GM10248 (cell line): ENCODE measurements around the gene RALGAPA2.

Source experiments
- CTCF ChIA-PET: fragments of 300-600 bp; sonication (Branson Sonifier 250); formaldehyde crosslinking; extraction: SDS; loops from one replicate; lab custom pipeline; 2021; ENCODE audit warnings: antibody characterized with exemption; lab: Yijun Ruan, JAX
- POLR2A ChIA-PET: fragments of 350-650 bp; sonication (Branson Sonifier 250); formaldehyde crosslinking; extraction: SDS; loops from one replicate; lab custom pipeline; 2020; ENCODE audit warnings: antibody characterized with exemption; lab: Yijun Ruan, JAX
- DNase-seq: peaks from one replicate; pipeline ENCODE4 v3.0.0; 2012; ENCODE audit errors: extremely low spot score
- TF ChIP-seq, protein P1 (sequence below): IDR thresholded peaks from 2 replicates; pipeline ENCODE4 v1.5.1; 2012; ENCODE audit warnings: mild to moderate bottlenecking, low read depth; ENCODE audit errors: extremely low read depth, missing control alignments, control extremely low read depth

RALGAPA2 gene

DNA sequence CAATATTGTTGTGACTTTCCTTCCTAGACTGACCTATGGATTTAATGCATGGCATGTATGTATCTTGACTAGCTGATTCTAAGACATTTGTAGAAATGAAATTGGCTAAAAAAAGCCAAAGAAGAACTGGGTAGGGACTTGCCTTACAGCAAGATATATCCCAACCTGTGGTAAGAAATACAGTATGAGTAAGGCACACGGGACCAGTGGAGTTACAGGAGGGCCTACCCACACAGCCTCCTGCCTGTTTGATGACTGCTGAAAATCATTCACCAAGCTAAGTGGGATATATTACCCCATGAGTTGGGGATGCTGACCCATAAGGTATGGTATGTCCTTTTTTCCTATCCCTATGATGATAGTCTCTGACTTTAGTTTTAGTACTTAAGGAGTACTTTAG lies 232.3 kb downstream of the RALGAPA2 start:
- ChIA-PET CTCF (no interaction called here), POLR2A (no interaction called here)
- TF ChIP-seq, protein P1, sequence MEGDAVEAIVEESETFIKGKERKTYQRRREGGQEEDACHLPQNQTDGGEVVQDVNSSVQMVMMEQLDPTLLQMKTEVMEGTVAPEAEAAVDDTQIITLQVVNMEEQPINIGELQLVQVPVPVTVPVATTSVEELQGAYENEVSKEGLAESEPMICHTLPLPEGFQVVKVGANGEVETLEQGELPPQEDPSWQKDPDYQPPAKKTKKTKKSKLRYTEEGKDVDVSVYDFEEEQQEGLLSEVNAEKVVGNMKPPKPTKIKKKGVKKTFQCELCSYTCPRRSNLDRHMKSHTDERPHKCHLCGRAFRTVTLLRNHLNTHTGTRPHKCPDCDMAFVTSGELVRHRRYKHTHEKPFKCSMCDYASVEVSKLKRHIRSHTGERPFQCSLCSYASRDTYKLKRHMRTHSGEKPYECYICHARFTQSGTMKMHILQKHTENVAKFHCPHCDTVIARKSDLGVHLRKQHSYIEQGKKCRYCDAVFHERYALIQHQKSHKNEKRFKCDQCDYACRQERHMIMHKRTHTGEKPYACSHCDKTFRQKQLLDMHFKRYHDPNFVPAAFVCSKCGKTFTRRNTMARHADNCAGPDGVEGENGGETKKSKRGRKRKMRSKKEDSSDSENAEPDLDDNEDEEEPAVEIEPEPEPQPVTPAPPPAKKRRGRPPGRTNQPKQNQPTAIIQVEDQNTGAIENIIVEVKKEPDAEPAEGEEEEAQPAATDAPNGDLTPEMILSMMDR: no peak
- no peak for DNase-seq

DNA sequence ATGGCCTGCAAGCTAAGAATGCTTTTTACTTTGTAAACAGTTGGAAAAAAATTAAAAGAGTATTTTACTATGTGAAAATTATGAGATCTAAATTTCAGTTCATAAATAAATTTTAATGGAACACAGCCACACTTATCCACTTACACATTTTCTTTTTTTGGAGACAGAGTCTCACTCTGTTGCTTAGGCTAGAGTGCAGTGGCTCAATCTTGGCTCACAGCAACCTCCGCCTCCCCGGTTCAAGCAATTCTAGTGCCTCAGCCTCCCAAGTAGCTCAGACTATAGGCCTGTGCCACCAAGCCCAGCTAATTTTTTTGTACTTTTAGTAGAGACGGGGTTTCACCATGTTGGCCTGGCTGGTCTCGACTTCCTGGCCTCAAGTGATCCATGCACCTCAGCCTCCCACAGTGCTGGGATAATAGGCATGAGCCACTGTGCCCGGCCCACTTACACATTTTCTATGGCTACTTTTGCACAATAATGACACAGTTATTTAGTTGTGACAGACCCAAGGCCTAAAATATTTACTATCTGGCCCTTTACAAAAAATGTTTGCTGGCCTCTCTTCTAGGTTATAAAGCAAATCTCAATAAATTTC lies 234.9 kb downstream of the RALGAPA2 start:
- ChIA-PET POLR2A (no interaction called here), CTCF (interaction anchor here (0.7 to 1.8 kb wide), 3 partner anchors 11 to 28 kb away, joined by 3 to 10 read pairs (median 7); no protein-coding TSS in a partner anchor)
- TF ChIP-seq, protein P1: no peak
- no peak for DNase-seq

DNA sequence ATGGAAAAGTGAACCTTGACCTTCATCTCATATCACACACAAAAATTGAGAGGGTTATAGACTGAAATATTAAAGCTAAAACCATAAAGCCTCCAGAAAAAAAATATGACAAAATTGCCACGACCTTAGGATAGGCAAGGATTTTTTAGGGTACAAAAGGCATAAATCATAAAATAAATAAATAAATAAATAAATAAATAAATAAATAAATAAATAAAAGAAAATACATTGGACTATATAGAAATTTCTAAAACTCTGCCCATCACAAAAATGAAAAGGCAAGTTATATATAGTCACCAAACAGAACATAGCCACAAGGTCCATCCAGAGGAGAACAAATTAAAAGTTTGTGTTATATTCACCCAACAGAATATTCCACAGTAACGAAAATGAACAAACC lies 235.9 kb downstream of the RALGAPA2 start:
- ChIA-PET CTCF (interaction anchor here (1.4 kb wide), 1 partner anchor 15 kb away, joined by 4 read pairs; no protein-coding TSS in a partner anchor), POLR2A (no interaction called here)
- TF ChIP-seq, protein P1: no peak
- DNase-seq: no peak

DNA sequence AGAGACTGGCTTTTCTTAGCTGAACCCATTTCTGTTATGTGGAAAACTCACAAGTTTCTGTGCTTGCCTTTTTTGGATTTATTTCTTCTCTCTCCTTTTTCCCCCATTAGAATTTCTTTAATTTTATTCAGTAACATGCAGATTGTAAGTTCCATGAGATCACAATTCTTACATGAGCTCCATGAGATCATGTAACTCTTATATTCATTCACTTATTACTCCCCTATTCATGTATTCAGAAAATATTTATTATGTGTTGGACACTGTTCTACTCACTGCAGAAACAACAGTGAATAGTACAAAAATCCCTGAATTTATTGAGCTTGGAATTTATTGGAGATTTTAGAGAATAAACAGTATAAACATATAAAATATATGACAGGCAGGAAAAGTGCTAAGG lies 238.8 kb downstream of the RALGAPA2 start:
- DNase-seq: no peak
- ChIA-PET CTCF (interaction anchor here (0.8 to 2.0 kb wide), 5 partner anchors 9 to 237 kb away, joined by 3 to 9 read pairs (median 5); no protein-coding TSS in a partner anchor), POLR2A (no interaction called here)
- TF ChIP-seq, protein P1: no peak

DNA sequence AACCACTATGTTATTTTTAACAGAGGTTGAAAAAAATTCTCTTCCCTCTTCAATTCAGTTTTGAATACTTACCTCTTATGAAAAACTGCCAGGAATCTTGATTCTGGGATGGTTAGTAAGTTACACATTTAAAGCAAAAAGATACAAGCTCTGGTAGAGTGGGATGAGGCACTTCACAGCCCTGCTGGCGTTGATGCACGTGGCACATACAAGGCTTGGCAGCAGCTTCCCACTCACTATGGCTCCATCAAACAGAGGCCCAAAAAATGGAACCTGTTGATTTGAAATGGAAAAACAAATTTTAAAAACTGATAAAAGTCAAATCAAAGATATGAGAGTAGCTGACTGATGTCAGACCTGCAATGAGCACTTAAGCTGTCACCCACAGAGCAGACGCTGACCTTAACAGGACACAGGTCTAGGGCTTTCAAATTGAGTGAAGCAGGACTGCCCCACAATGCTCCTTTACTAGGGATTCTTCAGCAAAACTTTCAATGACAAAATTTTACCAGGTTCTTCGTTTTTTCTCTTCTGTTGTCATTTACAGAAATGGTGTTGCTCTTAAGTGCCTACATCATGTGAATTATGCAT lies 239.7 kb downstream of the RALGAPA2 start:
- DNase-seq: no peak
- TF ChIP-seq, protein P1: no peak
- ChIA-PET CTCF (interaction anchor here (0.7 to 1.2 kb wide), 2 partner anchors 15 to 17 kb away, joined by 3 read pairs; no protein-coding TSS in a partner anchor), POLR2A (no interaction called here)

DNA sequence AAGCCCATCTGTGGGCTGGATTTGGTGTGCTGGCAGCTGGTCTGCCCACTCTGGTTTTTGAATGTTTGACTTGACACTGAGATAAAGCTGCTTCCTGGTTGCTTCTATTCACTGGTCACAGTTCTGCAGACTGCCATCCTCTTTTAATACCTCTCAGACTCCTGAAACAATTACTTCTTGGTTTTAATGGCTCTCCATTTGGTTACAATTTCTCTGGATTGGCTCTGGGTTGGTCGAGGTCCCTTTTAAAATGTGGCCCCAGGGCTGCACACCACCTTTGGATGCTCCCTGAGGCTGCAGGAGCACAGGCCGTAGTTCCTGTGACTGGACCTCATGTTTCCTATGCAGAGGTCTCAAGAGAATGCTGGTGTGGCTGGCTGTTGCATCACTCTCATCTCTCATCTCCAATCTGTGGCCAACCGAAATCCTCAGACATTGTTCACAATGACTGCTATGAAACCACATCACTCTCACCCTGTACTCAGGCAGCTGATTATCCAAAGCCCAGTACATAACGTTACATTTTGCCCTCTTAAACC lies 246.0 kb downstream of the RALGAPA2 start:
- peak; percentile 41 for DNase-seq
- POLR2A ChIA-PET: no interaction called here
- CTCF ChIA-PET: interaction anchor here (1.1 to 3.1 kb wide), 4 partner anchors 11 to 42 kb away, joined by 3 to 12 read pairs (median 7); no protein-coding TSS in a partner anchor
- TF ChIP-seq, protein P1: no peak
